Forelimb muscle (tissue), 1 donor: ENCODE data around the gene CGNL1. TPM values are rescaled to one million over a fixed set of nuclear protein-coding genes. Genes with fewer than 3 reads are reported as not detected.

Experiments used
- DNase-seq: peaks from one replicate; pipeline ENCODE4 v3.0.0-alpha.2; 2013; ENCODE audit warnings: low read depth
- polyA plus RNA-seq: library from polyadenylated mRNA; unstranded; fragments of 120-200 nt; gene quantifications from one replicate; pipeline ENCODE4 v1.2.1, GENCODE V29; 2013; ENCODE audit not compliant: insufficient read length

The CGNL1 gene
- polyA plus RNA-seq, 1 donor: 8.3 TPM

- no peak for DNase-seq
Measured at GRCh38 chr15:57457726-57458125, 81.4 kb downstream of the CGNL1 start.

- DNase-seq: no peak
Measured at GRCh38 chr15:57458356-57458781, 82.1 kb downstream of the CGNL1 start.

GRCh38 chr15:57460208-57460816, 84.0 kb downstream of the CGNL1 start:
- DNase-seq: no peak

DNA sequence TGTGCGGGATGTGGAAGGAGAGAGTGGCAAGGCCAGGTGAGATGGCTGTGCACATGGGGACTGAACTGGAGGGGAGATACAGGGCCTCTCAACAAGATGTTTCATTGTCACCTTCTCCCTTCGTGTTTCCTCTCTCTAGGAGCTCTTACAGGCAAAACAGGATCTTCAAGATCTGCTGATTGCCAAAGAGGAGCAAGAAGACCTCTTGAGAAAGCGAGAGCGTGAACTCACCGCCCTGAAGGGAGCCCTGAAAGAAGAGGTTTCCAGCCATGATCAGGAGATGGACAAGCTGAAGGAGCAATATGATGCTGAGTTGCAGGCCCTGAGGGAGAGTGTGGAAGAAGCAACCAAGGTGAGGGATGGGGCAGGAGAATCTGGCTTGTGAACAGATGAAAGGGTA, 85.2 kb downstream of the CGNL1 start:
- no peak for DNase-seq

- no peak for DNase-seq
Measured at GRCh38 chr15:57462381-57462780, 86.1 kb downstream of the CGNL1 start.

- DNase-seq: no peak
Measured at GRCh38 chr15:57463360-57463759, 87.1 kb downstream of the CGNL1 start.

- no peak for DNase-seq
Measured at GRCh38 chr15:57464480-57464879, 88.2 kb downstream of the CGNL1 start.

DNA sequence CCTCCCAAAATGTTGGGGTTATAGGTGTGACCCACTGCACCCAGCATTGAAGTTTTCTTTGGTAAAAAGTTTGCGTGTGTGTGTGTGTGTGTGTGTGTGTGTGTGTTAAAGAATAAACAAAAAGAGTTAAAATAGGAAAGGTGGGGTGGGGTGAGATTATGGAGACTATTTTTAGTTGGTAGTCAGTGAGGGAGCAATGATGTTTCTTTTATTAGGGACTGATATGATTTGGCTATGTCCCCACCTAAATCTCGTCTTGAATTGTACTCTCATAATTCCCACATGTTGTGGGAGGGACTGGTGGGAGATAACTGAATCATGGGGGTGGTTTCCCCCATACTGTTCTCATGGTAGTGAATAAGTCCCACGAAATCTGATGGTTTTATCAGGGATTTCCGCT, 92.2 kb downstream of the CGNL1 start:
- no peak for DNase-seq

- DNase-seq: no peak
Measured at GRCh38 chr15:57470543-57470942, 94.2 kb downstream of the CGNL1 start.

DNA sequence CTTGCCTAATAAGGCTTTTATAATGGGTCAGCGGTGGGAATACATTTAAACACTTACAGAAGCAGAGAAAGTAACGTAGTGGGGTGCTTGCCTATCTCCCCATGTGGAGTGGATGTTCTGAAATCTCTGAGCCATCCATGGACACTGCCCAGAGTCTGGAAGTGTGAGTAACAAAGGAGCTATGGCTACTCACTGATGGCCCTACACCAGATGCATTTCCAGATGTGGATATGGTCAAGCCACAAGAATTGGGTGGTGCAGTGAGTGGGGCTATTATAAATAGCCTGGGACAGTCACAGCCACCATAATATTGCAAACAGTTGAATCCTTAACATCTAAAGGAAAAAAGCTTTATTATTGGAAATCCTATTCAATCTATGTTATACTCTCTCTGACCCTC, 96.6 kb downstream of the CGNL1 start:
- DNase-seq: no peak

DNA sequence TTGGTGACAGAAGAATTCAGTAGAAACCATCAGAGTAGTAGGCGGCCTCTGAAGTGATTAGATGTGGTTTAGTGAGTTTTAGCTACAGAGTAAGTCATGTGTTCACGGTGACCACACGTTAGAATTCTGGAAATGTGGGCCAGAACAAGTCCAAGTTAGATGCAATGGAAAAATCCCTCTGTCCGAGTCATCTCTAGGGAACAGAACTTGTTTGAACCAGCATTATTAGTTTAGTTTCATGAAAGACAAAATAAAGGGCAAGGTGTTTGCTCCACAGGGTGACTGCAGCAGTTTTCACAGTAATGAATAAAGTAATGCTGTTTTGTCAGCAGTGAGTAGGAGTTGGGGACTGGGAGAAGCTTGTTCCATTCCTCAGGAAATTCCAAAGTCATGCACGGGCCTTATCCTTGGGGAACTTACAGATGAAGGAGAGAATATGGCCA, 100.2 kb downstream of the CGNL1 start:
- DNase-seq: no peak

DNA sequence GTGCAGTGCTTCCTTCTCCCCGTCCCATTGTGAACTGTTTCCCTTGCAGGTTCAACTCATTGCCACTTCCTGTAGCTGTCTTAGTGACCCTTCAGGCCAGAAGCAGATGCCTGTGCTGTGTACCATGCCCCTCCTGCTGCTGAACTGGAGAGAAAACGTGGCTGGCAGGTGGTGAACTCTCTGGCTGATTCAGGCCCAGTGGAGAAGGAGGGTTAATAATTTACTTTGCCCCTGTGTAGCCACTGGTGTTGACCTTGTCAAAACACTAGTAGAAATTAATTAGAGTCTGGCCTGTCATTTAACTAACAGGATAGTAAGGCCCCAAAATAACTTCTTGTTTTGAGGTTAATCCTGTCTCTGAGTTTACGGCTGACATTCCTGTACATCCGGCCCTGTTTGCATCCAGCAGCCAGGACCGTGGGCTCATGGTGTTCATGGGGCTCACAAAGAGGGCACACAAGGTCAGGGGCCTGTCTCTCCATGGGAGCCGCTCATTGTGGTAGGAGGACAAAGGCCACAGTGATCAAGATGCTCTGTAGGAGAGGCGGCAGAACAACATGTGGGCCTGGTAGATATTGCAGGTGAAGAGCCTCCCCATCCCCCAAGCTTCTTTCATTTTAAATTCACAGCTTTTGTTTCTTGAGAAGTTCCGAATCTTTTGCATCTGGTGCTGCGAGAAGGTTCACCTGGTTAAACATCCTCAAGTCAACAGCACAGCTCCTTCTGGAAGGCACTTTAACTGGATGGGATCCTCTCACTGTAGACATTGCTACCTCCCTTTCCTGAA, 101.6 kb downstream of the CGNL1 start:
- no peak for DNase-seq

GRCh38 chr15:57479005-57479404, 102.7 kb downstream of the CGNL1 start:
- no peak for DNase-seq

- DNase-seq: no peak
Measured at GRCh38 chr15:57481038-57481705, 104.9 kb downstream of the CGNL1 start.

- DNase-seq: no peak
Measured at GRCh38 chr15:57485869-57486268, 109.6 kb downstream of the CGNL1 start.

- no peak for DNase-seq
Measured at GRCh38 chr15:57486833-57487232, 110.5 kb downstream of the CGNL1 start.

DNA sequence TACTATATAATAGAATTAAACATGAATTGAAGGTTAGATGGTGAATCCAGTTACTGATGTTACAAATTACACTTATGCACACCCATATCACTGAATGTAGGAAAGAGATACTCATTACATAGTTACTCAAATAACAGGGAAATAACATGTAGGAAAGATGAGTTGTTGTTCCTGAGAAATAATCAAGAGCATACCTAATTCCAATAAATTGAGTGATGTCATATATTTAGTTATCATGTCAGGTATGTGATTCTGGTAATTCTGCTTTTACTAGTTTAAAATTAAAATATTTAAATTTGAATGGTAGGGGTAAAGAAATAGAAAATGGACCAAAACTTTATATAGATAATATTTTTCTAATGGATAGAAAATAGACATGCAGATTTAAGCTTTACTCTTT, 112.8 kb downstream of the CGNL1 start:
- no peak for DNase-seq

DNA sequence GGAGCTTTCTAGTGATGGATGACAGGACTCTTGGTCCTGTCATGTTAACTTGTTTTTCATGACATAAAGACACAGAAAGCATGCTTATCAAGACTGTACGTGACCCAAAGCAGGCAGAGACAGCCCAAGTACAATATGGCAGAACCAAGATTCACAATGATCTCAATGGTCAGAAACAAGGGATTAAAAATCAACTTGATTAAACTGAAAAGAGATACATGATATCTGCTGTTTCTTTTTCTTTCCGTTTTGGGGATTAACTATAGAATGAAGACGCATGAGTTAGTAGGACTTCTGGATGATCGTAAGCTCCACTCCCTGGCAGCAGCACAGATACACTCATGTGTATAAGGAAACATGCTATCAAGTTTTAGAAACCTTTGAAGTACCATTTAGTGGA, 117.0 kb downstream of the CGNL1 start:
- no peak for DNase-seq

GRCh38 chr15:57494581-57494980, 118.3 kb downstream of the CGNL1 start:
- DNase-seq: no peak

- DNase-seq: no peak
Measured at GRCh38 chr15:57495041-57495440, 118.7 kb downstream of the CGNL1 start.

- DNase-seq: no peak
Measured at GRCh38 chr15:57495554-57496165, 119.4 kb downstream of the CGNL1 start.

DNA sequence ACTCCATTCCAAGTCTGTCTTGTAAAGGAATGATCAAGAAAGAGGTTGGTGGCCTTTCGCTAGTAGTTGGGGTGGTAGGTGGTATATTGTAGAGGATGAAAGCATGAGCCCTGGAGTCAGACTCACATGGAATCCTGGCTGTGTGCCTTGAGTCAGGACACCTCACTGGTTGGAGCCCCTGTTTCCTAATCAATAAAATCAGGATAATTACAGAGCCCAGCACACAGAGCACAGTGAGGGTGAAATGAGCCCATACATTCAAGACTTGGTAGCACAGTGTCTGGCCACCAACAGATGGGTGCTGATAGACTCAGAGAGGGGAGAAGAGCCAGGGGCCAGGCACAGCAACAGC, 120.3 kb downstream of the CGNL1 start:
- no peak for DNase-seq
